Ovary (tissue), 3 donors: Measurements from ENCODE around the gene SPOCK1.

Experiments used
- EP300 ChIP-seq: sonication (generic); formaldehyde crosslinking; IDR thresholded peaks from one replicate; pipeline ENCODE4 v1.6.1; 2017; ENCODE audit warnings: antibody characterized with exemption
- POLR2A ChIP-seq: fragments of 450-650 bp; IDR thresholded peaks from one replicate; pipeline ENCODE4 v1.6.1; 2017; ENCODE audit warnings: antibody characterized with exemption, mild to moderate bottlenecking, moderate library complexity
- TF ChIP-seq, protein P1 (sequence below), 3 donors: fragments of 450-650 bp in 2 of 3; fragments of 200-600 bp in 1 of 3; IDR thresholded peaks; one replicate each; pipeline versions ENCODE4 v1.5.1 to v1.8.0; 2016 to 2022; ENCODE audit warnings: antibody characterized with exemption in 3 of 3, mild to moderate bottlenecking in 1 of 3
- donor health status: DM: no; HTN: no; CAD: no.

DNA sequence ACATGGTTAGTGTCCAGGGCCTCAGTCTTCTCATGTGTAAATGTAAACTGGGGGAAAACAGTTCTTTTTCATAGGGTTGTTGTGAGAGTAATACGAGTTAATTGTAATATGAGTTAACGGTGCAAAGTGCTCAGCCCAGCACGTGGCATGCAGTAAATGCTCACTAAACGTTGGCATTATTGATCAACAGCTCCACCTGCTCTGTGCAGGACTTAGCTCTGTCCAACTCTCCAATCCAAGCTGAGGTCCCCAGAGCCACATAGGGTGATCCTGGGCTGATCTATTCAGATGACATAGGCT lies 28.3 kb downstream of the SPOCK1 start:
- TF ChIP-seq EP300 (no peak), POLR2A (no peak)
- TF ChIP-seq, protein P1, sequence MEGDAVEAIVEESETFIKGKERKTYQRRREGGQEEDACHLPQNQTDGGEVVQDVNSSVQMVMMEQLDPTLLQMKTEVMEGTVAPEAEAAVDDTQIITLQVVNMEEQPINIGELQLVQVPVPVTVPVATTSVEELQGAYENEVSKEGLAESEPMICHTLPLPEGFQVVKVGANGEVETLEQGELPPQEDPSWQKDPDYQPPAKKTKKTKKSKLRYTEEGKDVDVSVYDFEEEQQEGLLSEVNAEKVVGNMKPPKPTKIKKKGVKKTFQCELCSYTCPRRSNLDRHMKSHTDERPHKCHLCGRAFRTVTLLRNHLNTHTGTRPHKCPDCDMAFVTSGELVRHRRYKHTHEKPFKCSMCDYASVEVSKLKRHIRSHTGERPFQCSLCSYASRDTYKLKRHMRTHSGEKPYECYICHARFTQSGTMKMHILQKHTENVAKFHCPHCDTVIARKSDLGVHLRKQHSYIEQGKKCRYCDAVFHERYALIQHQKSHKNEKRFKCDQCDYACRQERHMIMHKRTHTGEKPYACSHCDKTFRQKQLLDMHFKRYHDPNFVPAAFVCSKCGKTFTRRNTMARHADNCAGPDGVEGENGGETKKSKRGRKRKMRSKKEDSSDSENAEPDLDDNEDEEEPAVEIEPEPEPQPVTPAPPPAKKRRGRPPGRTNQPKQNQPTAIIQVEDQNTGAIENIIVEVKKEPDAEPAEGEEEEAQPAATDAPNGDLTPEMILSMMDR (IDR thresholded peaks at IDR 0.05): no peak
